HG03039 (cell line): ENCODE measurements around the gene CD37.

Experiments used
- ATAC-seq: cut with Tn5 transposase; IDR thresholded peaks from one replicate; pipeline ENCODE4 v1.9.1; 2021; ENCODE audit warnings: mild to moderate bottlenecking, moderate library complexity; ENCODE audit not compliant: unreplicated experiment

The CD37 gene

GRCh38 chr19:49344505-49345423 is 9.6 kb downstream of the CD37 start:
- no peak for ATAC-seq

GRCh38 chr19:49347191-49347590 is 12.0 kb downstream of the CD37 start:
- ATAC-seq, result no peak

GRCh38 chr19:49347835-49348234 is 12.6 kb downstream of the CD37 start:
- ATAC-seq, result no peak

- ATAC-seq, result no peak
Observed at GRCh38 chr19:49348305-49349189, 13.3 kb downstream of the CD37 start.

- no peak for ATAC-seq
Observed at GRCh38 chr19:49349567-49349966, 14.4 kb downstream of the CD37 start.

GRCh38 chr19:49355909-49356353 is 20.7 kb downstream of the CD37 start:
- no peak for ATAC-seq

GRCh38 chr19:49356382-49356781 is 21.2 kb downstream of the CD37 start:
- no peak for ATAC-seq

- ATAC-seq, result no peak
Observed at GRCh38 chr19:49357186-49357585, 22.0 kb downstream of the CD37 start.

- ATAC-seq, result no peak
Observed at GRCh38 chr19:49359851-49360820, 24.9 kb downstream of the CD37 start.

GRCh38 chr19:49361438-49362047 is 26.3 kb downstream of the CD37 start:
- ATAC-seq, result no peak

GRCh38 chr19:49362048-49362928 is 27.1 kb downstream of the CD37 start, which contains the start of gene TEAD2:
TSS of gene TEAD2 (minus strand) at chr19:49362416. CDS start at chr19:49360075, 2,341 bp downstream.
- no peak for ATAC-seq

- ATAC-seq, result no peak
Observed at GRCh38 chr19:49362929-49363267, 27.7 kb downstream of the CD37 start.

- ATAC-seq, result no peak
Observed at GRCh38 chr19:49363268-49364082, 28.3 kb downstream of the CD37 start, which contains the start of gene DKKL1. TSS of gene DKKL1 (plus strand) at chr19:49363877. CDS start at chr19:49363999, 122 bp downstream.

- ATAC-seq, result no peak
Observed at GRCh38 chr19:49364083-49364737, 29.0 kb downstream of the CD37 start.

- ATAC-seq, result no peak
Observed at GRCh38 chr19:49366110-49366509, 30.9 kb downstream of the CD37 start.

- ATAC-seq, result no peak
Observed at GRCh38 chr19:49368711-49369358, 33.6 kb downstream of the CD37 start.

GRCh38 chr19:49371184-49371583 is 36.0 kb downstream of the CD37 start:
- no peak for ATAC-seq
